ENCODE data around the gene DDX51. TPM values are rescaled to one million over a fixed set of nuclear protein-coding genes. Genes with fewer than 3 reads are reported as not detected.

Gene DDX51
- total and polyA plus RNA-seq, 4 donors, result 2.5 to 7.5 (median 5.5) TPM

- DNase-seq (ENCODE audit: low spot score), result no peak
These were observed 36.8 kb upstream of the DDX51 start for GRCh38 chr12:132180648-132181546.

More at GRCh38 chr12:132180648-132181546, 36.8 kb upstream of the DDX51 start:
- Histone ChIP-seq H3K36me3 (ENCODE audit: control insufficient read depth in 4 of 4, insufficient read depth in 3 of 4, low read depth in 1 of 4, low read length in 3 of 4) (no peaks in the 10 kb centered on the region), H3K27me3 (ENCODE audit: control insufficient read depth in 4 of 4, insufficient read depth in 4 of 4, low read length in 3 of 4) (peaks cover 0 to 5% (median 0%) of the 10 kb centered on the region in 4 donors), H3K9me3 (ENCODE audit: control insufficient read depth in 4 of 4, low read length in 3 of 4) (peaks cover 0 to 3% (median 0%) of the 10 kb centered on the region in 4 donors), H3K9ac (ENCODE audit: low read depth in 1 of 2, low read length in 2 of 2) (no peak overlapping the region), H3K4me3 (ENCODE audit: low read depth in 1 of 3, low read length in 3 of 3) (no peak overlapping the region), H3K4me1 (ENCODE audit: control insufficient read depth in 4 of 4, insufficient read depth in 4 of 4, low read length in 3 of 4) (no peaks in the 10 kb centered on the region), H3K27ac (ENCODE audit: low read depth in 1 of 2, low read length in 2 of 2) (no peak overlapping the region)
- WGBS, result 88% methylated on average over 30 of the region's 30 CpGs
- TF ChIP-seq JUND (IDR thresholded peaks at IDR 0.05) (no peak), RAD21 (IDR thresholded peaks at IDR 0.05) (no peak), REST (IDR thresholded peaks at IDR 0.05) (no peak), TAF1 (conservative IDR thresholded peaks at IDR 0.05) (no peak), RXRA (IDR thresholded peaks at IDR 0.05) (no peak), GABPA (IDR thresholded peaks at IDR 0.05 in 1 of 2, conservative IDR thresholded peaks at IDR 0.05 in 1 of 2) (no peak), NR2F2 (IDR thresholded peaks at IDR 0.05) (no peak), SP1 (IDR thresholded peaks at IDR 0.05) (no peak), FOXA2 (IDR thresholded peaks at IDR 0.05) (no peak), ZBTB33 (IDR thresholded peaks at IDR 0.05) (no peak), YY1 (IDR thresholded peaks at IDR 0.05) (no peak), HNF4A (conservative IDR thresholded peaks at IDR 0.05) (no peak), EGR1 (IDR thresholded peaks at IDR 0.05; ENCODE audit: low read depth in 2 of 2) (no peak), MAX (IDR thresholded peaks at IDR 0.05) (no peak), CTCF (IDR thresholded peaks at IDR 0.05; ENCODE audit: low read depth, low read length, missing input control) (no peak), ATF3 (IDR thresholded peaks at IDR 0.05) (no peak)

All from liver (tissue), 9 donors.